HL-60/S4 treated with retinoic acid at 250 ng/mL for 4 days and 3 days (cell line): ENCODE measurements around the gene TMSB15B.
"Not testable (repeated sequence)": the region's sequence is repeated elsewhere in the genome, so short reads cannot be mapped to it uniquely, and the experiment has no call there.

ENCODE experiments used
- in situ Hi-C: fragments of 300-500 bp; cut with MboI; formaldehyde crosslinking; loops from 2 replicates; pipeline ENCODE4 v1.7.0; 2022; ENCODE audit warnings: low sequenced_read_pairs

The TMSB15B gene

GRCh38 chrX:103962411-103963278 is at the start of gene TMSB15B:
TMSB15B (plus strand) TSS chrX:103962627.
- in situ Hi-C loops, result not testable (repeated sequence)

- in situ Hi-C loops, result no loop called here
Measured at GRCh38 chrX:103913356-103914020, 48.9 kb upstream of the TMSB15B start.

- in situ Hi-C loops, result no loop called here
Measured at GRCh38 chrX:103918050-103918449, 44.4 kb upstream of the TMSB15B start.

GRCh38 chrX:103918571-103919269 is 43.7 kb upstream of the TMSB15B start:
- in situ Hi-C loops, result no loop called here

GRCh38 chrX:103919270-103919637 is 43.2 kb upstream of the TMSB15B start:
- in situ Hi-C loops, result no loop called here

GRCh38 chrX:103920515-103920914 is 41.9 kb upstream of the TMSB15B start:
- in situ Hi-C loops, result not testable (repeated sequence)

GRCh38 chrX:103927030-103927429 is 35.4 kb upstream of the TMSB15B start:
- in situ Hi-C loops, result no loop called here

- in situ Hi-C loops, result no loop called here
Measured at GRCh38 chrX:103927633-103928032, 34.8 kb upstream of the TMSB15B start.

GRCh38 chrX:103932133-103932532 is 30.3 kb upstream of the TMSB15B start:
- in situ Hi-C loops, result no loop called here

GRCh38 chrX:103940257-103940656 is 22.2 kb upstream of the TMSB15B start:
- in situ Hi-C loops, result not testable (repeated sequence)

- in situ Hi-C loops, result no loop called here
Measured at GRCh38 chrX:103941201-103941975, 21.0 kb upstream of the TMSB15B start.

- in situ Hi-C loops, result no loop called here
Measured at GRCh38 chrX:103949506-103949905, 12.9 kb upstream of the TMSB15B start.

GRCh38 chrX:103953353-103953752 is 9.1 kb upstream of the TMSB15B start:
- in situ Hi-C loops, result no loop called here

GRCh38 chrX:103954259-103954658 is 8.2 kb upstream of the TMSB15B start:
- in situ Hi-C loops, result no loop called here

GRCh38 chrX:103960599-103960998 is 1.8 kb upstream of the TMSB15B start:
- in situ Hi-C loops, result not testable (repeated sequence)

- in situ Hi-C loops, result not testable (repeated sequence)
Measured at GRCh38 chrX:103983508-103983907, 21.1 kb downstream of the TMSB15B start.

- in situ Hi-C loops, result no loop called here
Measured at GRCh38 chrX:103999234-103999633, 36.8 kb downstream of the TMSB15B start.

GRCh38 chrX:104008831-104009230 is 46.4 kb downstream of the TMSB15B start:
- in situ Hi-C loops, result no loop called here

- in situ Hi-C loops, result no loop called here
Measured at GRCh38 chrX:104013158-104013557, 50.7 kb downstream of the TMSB15B start.

GRCh38 chrX:104013606-104014005 is 51.2 kb downstream of the TMSB15B start, which contains the start of gene H2BW1:
H2BW1 (minus strand) TSS chrX:104013708; CDS start chrX:104013576, 132 bp downstream.
- in situ Hi-C loops, result no loop called here

- in situ Hi-C loops, result not testable (repeated sequence)
Measured at GRCh38 chrX:104015576-104015975, 53.1 kb downstream of the TMSB15B start.
